Astrocyte of the hippocampus (primary cell): ENCODE measurements around the gene IL17F.
"Not testable (repeated sequence)": the region's sequence is repeated elsewhere in the genome, so short reads cannot be mapped to it uniquely, and the experiment has no call there.

ENCODE experiments used
- DNase-seq: peaks from one replicate; pipeline ENCODE4 v3.0.0; 2011; ENCODE audit warnings: low read depth, low spot score

IL17F gene

GRCh38 chr6:52245425-52245824 is 1.1 kb upstream of the IL17F start:
- DNase-seq = no peak

- no peak for DNase-seq
Measured at GRCh38 chr6:52243282-52243893, 912 bp downstream of the IL17F start.

- no peak for DNase-seq
Measured at GRCh38 chr6:52241819-52242218, 2.5 kb downstream of the IL17F start.

- peak; percentile 58 for DNase-seq
Measured at GRCh38 chr6:52233975-52234823, 10.1 kb downstream of the IL17F start.

GRCh38 chr6:52233005-52233404 is 11.3 kb downstream of the IL17F start:
- DNase-seq = no peak

GRCh38 chr6:52231406-52232127 is 12.7 kb downstream of the IL17F start:
- DNase-seq = peak; percentile 10

- DNase-seq = no peak
Measured at GRCh38 chr6:52230685-52231084, 13.6 kb downstream of the IL17F start.

GRCh38 chr6:52227495-52227894 is 16.8 kb downstream of the IL17F start:
- no peak for DNase-seq

DNA sequence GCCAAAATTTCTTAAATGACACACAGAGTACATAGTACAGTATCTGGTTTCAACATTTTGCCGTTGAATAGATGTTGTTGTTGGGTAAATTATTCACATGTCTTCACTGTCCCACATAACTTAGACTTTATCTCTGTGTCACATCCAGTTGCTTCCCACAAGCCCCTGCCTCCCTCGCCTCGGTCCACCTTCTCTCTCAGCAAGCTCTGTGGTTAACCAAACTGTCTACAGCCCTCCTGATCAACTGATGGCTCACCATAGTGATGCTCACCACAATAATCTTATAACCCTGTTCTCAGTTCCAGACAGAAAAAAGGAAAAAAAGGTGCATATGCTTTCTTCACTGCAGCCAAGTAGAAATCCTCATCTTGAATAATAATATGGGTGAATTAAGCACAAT is 23.0 kb downstream of the IL17F start:
- peak; percentile 12 for DNase-seq

DNA sequence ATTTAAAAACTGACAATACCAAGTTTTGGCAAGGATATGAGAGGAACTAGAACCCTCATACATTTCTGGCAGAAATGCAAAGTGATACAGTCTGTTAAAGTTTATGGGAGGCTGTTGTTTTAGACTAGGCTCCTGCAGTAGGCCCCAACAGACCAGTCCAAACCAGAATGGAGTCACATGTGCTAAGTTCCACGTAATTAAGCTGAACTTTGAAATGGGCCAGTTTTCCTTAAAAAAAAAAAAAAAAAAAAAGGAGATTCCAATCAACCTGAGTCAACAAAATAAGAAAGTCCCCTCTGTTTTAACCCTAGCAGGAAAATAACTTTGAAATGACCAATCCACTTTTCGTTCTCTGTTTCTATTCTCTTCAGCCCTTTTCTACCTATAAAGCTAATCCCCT is 26.5 kb downstream of the IL17F start:
- no peak for DNase-seq

GRCh38 chr6:52216932-52217575 is 27.2 kb downstream of the IL17F start:
- DNase-seq = no peak

DNA sequence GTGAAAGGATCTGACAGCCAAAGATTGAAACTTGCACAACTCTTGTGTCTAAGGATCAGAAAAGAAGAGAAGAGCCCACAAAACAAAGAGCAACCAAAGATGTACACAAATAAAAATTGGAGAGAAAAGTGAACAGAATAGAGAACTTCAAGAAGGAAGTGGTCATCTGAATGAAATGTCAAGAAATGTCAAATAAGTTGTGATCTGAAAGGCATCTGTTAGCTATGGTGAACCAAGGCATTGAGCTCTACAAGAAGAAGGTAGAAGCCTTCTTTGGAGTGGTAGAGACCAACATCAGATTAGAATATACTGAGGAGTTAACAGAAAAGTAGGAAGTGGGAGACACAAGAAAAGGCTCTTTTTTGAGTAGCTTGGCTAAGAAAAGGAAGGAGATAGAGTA is 28.5 kb downstream of the IL17F start:
- no peak for DNase-seq

DNA sequence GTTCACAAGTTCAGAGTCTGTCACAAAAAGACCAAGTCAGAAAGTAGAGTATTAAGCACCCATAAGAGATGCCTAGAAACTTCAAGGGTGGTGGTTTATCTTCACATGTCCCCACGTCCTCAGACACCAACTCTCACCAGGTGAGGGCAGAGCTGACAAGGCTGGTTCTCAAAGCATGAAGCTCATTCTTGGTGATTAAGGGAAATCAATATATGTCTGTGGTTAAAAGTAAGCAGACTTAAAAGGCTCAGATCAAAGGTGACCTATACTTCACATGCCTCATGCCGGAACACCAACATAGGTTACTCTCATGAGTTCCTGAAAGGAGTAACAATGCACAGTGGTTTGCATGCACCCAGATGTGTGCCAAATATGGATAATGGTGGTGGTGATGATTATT is 31.2 kb downstream of the IL17F start:
- no peak for DNase-seq

GRCh38 chr6:52210227-52210626 is 34.1 kb downstream of the IL17F start:
- no peak for DNase-seq

DNA sequence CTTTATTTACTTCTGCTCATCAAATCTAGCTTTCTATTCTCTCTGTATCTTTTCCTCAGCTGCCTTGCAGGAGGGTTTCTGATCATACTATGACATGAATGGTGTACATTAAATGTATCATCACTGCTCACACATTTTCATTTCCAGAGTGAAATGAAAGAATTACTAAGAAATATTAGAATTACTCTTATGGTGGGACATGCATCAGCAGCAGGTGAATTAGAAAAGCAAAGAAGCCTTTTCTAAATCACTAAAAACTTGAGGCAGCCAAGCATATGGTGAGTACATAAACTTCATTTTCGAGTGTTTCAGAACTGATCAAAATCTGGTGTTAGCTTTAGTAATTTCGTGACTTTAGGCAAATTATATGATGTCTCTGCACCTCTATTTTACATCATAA is 34.5 kb downstream of the IL17F start:
- no peak for DNase-seq

DNA sequence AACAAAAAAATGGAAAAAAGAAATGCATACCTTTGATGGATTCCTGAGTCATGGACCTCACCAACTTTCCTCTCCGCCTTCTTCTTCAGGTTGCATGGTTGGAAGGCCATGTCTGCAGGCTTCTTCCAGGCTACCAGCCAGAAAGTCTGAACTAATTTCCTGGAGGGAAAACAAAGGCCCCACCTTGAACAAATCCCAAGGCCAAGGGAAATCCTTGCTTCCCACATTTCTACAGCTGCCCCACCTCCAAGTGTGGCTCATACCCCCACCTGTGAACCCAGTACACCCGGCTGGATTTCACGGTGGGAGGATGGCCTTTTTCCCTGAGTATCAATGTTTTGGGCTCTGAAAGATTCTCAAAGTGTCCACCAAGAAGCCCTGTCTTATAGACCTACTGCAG is 35.7 kb downstream of the IL17F start:
- no peak for DNase-seq

DNA sequence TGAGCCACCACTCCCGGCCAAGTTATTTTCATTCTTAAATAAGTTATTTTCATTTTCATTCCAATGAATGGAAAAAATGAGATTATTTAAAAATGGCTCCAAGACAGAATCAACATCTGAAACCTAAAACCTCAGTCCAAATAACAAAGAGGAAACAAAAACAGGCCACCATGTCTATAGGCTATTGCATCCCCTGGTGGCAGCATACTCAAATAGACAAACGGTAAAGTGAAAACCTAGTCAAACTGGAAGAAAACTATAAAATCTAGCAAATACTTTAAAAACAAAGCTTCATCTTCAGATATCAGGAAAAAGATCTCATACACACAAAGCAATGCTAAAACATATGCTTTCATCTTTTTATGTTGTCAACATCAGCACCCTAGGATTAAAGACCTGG is 37.2 kb downstream of the IL17F start:
- DNase-seq = no peak

- DNase-seq = no peak
Measured at GRCh38 chr6:52201493-52201892, 42.8 kb downstream of the IL17F start.

DNA sequence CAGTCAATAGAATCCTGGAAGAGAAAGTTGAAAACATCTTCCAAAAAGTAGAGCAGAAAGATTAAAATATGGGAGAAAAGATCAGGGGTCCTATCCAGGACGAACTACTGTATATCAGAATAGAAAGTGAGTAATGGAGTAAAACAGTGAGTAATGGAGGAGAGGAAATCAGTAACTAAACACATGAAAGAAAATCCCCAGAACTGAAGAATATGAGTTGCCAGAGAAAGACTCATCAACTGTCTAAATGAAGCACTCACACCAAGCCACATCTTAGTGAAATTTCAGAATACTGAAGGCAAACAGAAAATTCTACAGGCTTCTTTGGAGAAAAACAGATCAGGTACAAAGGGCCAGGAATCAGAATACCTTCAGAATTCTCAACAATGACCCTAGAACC is 43.3 kb downstream of the IL17F start:
- DNase-seq = no peak

DNA sequence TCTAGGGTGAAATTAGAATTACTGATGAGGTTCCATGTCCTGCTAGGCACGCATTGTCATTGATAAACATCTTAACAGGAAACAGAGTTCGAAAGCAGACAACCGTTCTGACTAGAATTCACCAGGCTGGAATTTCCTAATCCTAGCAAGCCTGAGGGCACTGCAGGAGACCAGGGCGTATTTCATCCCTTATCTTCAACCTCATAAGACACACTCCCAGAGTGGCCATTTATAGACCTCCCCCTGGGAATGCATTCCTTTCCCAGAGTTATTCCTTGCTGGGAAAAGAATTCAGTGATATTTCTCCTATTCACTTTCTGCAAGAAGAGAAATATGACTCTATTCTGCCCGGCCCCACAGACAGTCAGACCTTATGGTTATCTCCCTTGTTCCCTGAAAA is 44.2 kb downstream of the IL17F start:
- DNase-seq = not testable (repeated sequence)

DNA sequence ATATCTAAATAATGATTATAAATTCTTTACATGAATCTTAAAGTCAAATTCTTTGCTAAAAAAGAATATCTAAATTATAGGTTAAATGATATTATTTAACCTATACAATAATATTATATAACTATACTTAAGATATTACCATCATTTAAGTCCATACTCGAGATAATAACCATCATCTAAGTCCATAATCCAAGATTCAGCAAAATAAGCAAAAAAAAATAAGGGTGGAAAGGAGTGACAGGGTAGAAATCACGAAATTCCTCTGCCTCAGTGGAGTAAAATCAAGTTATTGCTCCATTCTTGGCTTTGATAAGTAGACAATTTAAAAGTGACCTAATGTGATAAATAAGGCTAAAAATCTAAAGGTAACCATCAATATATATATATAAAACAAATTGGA is 48.4 kb downstream of the IL17F start:
- no peak for DNase-seq

DNA sequence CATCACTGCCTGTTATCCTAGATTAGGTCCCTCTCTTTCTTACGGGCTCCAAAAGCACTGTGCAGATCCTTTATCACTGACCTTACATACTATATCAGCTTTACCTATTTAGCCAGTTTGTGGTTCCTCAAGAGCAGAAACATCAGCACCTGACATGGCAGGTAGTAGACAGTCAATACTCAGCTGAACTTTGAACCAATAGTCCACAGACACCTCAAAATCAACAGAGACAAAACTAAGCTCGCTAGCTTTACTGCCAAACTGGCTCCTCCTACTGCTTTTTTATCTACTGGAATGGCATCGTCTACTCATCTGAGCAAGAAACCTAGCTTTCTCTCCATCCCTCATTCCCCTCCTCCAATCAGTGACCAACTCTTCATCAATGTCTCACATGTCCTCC is 52.5 kb downstream of the IL17F start:
- no peak for DNase-seq
